A549 (cell line): ENCODE results near the gene RIMS1. TPM values are rescaled to one million over a fixed set of nuclear protein-coding genes. Genes with fewer than 3 reads are reported as not detected.
A peak's percentile ranks its signal among the peaks of the same experiment; 100 is the strongest.

ENCODE experiments used
- ATAC-seq, 2 experiments: fragments of 200-7000 bp in 1 of 2; fragments of >200 bp in 1 of 2; cut with Nextera tagmentation in 1 of 2; cut with Tn5 transposase in 1 of 2; 3 replicates each; pipeline versions ENCODE4 v1.8.0 to v1.9.1; 2018 to 2020; ENCODE audit warnings: mild to moderate bottlenecking in 1 of 2, moderate library complexity in 1 of 2
- CTCF ChIA-PET: fragments of 300-600 bp; sonication (Branson Sonifier 250); formaldehyde crosslinking; extraction: SDS; loops from one replicate; lab custom pipeline; 2021; ENCODE audit warnings: antibody characterized with exemption, inconsistent platforms; lab: Yijun Ruan, JAX
- POLR2A ChIA-PET: fragments of 350-600 bp; formaldehyde crosslinking; extraction: SDS; loops from one replicate; lab custom pipeline; 2021; ENCODE audit warnings: antibody characterized with exemption, inconsistent platforms; lab: Yijun Ruan, JAX
- DNase-seq, 2 experiments: peaks; one replicate each; pipeline versions ENCODE4 v3.0.0 to v3.0.0-alpha.2; 2011 to 2016; ENCODE audit warnings: low read depth in 1 of 2, low spot score in 1 of 2
- FAIRE-seq: peaks from 2 replicates; lab custom pipeline; 2011; peaks lifted over from hg19 to GRCh38; lab: Jason Lieb, UNC
- H3K27ac ChIP-seq, 2 experiments: fragments of >200 bp; sonication (Bioruptor Twin); formaldehyde crosslinking; 3 replicates each; pipeline ENCODE4 v1.5.1; 2016 to 2017
- H3K4me1 ChIP-seq: fragments of >200 bp; sonication (Bioruptor Twin); formaldehyde crosslinking; 3 replicates; pipeline ENCODE4 v1.6.1; 2016
- H3K4me2 ChIP-seq: fragments of >200 bp; sonication (Bioruptor Twin); formaldehyde crosslinking; 3 replicates; pipeline ENCODE4 v1.6.1; 2016
- H3K4me3 ChIP-seq: fragments of >200 bp; sonication (Bioruptor Twin); formaldehyde crosslinking; 3 replicates; pipeline ENCODE4 v1.5.1; 2016
- H3K9me3 ChIP-seq: fragments of >200 bp; sonication (Bioruptor Twin); formaldehyde crosslinking; 3 replicates; pipeline ENCODE4 v1.6.1; 2016
- ATOH8 ChIP-seq: fragments of 250-450 bp; sonication (Bioruptor Pico); IDR thresholded peaks from 2 replicates; pipeline ENCODE4 v1.5.0; 2020; ENCODE audit warnings: low read depth, mild to moderate bottlenecking, moderate library complexity
- BHLHE40 ChIP-seq: IDR thresholded peaks from 2 replicates; pipeline ENCODE4 v1.6.1; 2012; ENCODE audit warnings: low read depth, low read length, inconsistent platforms
- CHD4 ChIP-seq: fragments of 200-600 bp; sonication (generic); IDR thresholded peaks from 2 replicates; pipeline ENCODE4 v1.6.1; 2016; ENCODE audit warnings: antibody characterized with exemption, mild to moderate bottlenecking, borderline replicate concordance
- E2F6 ChIP-seq: IDR thresholded peaks from 2 replicates; pipeline ENCODE4 v1.6.1; 2012; ENCODE audit warnings: low read depth, borderline replicate concordance
- ELK1 ChIP-seq: fragments of 150-350 bp; IDR thresholded peaks from 2 replicates; pipeline ENCODE4 v1.6.1; 2014; ENCODE audit warnings: low read depth, mild to moderate bottlenecking, low read length
- EP300 ChIP-seq, 2 experiments: fragments of >200 bp; sonication (Bioruptor Twin); formaldehyde crosslinking; IDR thresholded peaks; 2 replicates in 1 of 2; 3 replicates in 1 of 2; pipeline ENCODE4 v1.6.1; 2016 to 2017
- ESRRA ChIP-seq: fragments of 150-350 bp; IDR thresholded peaks from 2 replicates; pipeline ENCODE4 v1.6.1; 2014; ENCODE audit warnings: mild to moderate bottlenecking, low read length, borderline replicate concordance
- FOSB ChIP-seq: fragments of 250-450 bp; sonication (Bioruptor Pico); IDR thresholded peaks from 2 replicates; pipeline ENCODE4 v1.5.0; 2020; ENCODE audit warnings: mild to moderate bottlenecking, moderate library complexity
- GATA3 ChIP-seq: IDR thresholded peaks from 2 replicates; pipeline ENCODE4 v1.6.1; 2012; ENCODE audit warnings: borderline replicate concordance
- HEYL ChIP-seq: fragments of 250-450 bp; sonication (Bioruptor Pico); IDR thresholded peaks from 2 replicates; pipeline ENCODE4 v1.8.0; 2021; ENCODE audit warnings: mild to moderate bottlenecking, moderate library complexity
- HOXA7 ChIP-seq: fragments of 250-450 bp; sonication (Bioruptor Pico); IDR thresholded peaks from 2 replicates; pipeline ENCODE4 v1.5.0; 2020; ENCODE audit warnings: mild to moderate bottlenecking, moderate library complexity
- JUNB ChIP-seq: fragments of >200 bp; sonication (Bioruptor Twin); formaldehyde crosslinking; IDR thresholded peaks from 2 replicates; pipeline ENCODE4 v1.6.1; 2016
- KDM5A ChIP-seq: fragments of 200-600 bp; sonication (generic); IDR thresholded peaks from 2 replicates; pipeline ENCODE4 v1.6.1; 2016; ENCODE audit warnings: antibody characterized with exemption, mild to moderate bottlenecking
- MAFK ChIP-seq: fragments of 450-650 bp; IDR thresholded peaks from 2 replicates; pipeline ENCODE4 v1.6.1; 2014; ENCODE audit not compliant: partially characterized antibody
- MYC ChIP-seq: IDR thresholded peaks from 2 replicates; pipeline ENCODE4 v1.6.1; 2012; ENCODE audit warnings: mild to moderate bottlenecking, inconsistent platforms, low read length, improper control_type of control experiment, borderline replicate concordance
- NPAS2 ChIP-seq: fragments of 250-450 bp; sonication (Bioruptor Pico); IDR thresholded peaks from 2 replicates; pipeline ENCODE4 v1.8.0; 2022; ENCODE audit warnings: mild to moderate bottlenecking, moderate library complexity, borderline replicate concordance
- POLR2A ChIP-seq: IDR thresholded peaks from 2 replicates; pipeline ENCODE4 v1.6.1; 2012; ENCODE audit warnings: mild to moderate bottlenecking, low read length
- POLR2AphosphoS2 ChIP-seq: conservative IDR thresholded peaks from 2 replicates; pipeline ENCODE4 v1.6.1; 2012; ENCODE audit warnings: low read length, improper control_type of control experiment, inconsistent platforms
- RAD21 ChIP-seq, 2 experiments: fragments of >200 bp in 1 of 2; sonication (Bioruptor Twin) in 1 of 2; formaldehyde crosslinking in 1 of 2; IDR thresholded peaks in 1 of 2; conservative IDR thresholded peaks in 1 of 2; 2 replicates in 1 of 2; 3 replicates in 1 of 2; pipeline ENCODE4 v1.6.1; 2012 to 2018; ENCODE audit warnings: inconsistent platforms in 1 of 2
- RARB ChIP-seq: fragments of 250-450 bp; sonication (Bioruptor Pico); IDR thresholded peaks from 2 replicates; pipeline ENCODE4 v1.8.0; 2021; ENCODE audit warnings: mild to moderate bottlenecking, moderate library complexity
- RCOR1 ChIP-seq: fragments of 150-350 bp; IDR thresholded peaks from 2 replicates; pipeline ENCODE4 v1.6.1; 2014; ENCODE audit warnings: antibody characterized with exemption, low read length, low read depth
- RFX5 ChIP-seq: fragments of 450-650 bp; IDR thresholded peaks from 2 replicates; pipeline ENCODE4 v1.7.1; 2014; ENCODE audit warnings: antibody characterized with exemption, mild to moderate bottlenecking, moderate library complexity
- RNF2 ChIP-seq: fragments of 200-600 bp; sonication (generic); IDR thresholded peaks from 2 replicates; pipeline ENCODE4 v1.6.1; 2016; ENCODE audit warnings: low read depth, mild to moderate bottlenecking, antibody characterized with exemption, moderate library complexity, borderline replicate concordance
- SMC3 ChIP-seq: fragments of >200 bp; sonication (Bioruptor Twin); formaldehyde crosslinking; IDR thresholded peaks from 3 replicates; pipeline ENCODE4 v1.6.1; 2018; ENCODE audit warnings: inconsistent platforms
- ZNF302 ChIP-seq: fragments of 250-450 bp; sonication (Bioruptor Pico); IDR thresholded peaks from 2 replicates; pipeline ENCODE4 v1.9.0; 2021; ENCODE audit warnings: inconsistent platforms, mild to moderate bottlenecking, moderate library complexity
- WGBS: methylation state at CpG from one replicate; pipeline ENCODE4 v1.1.6; 2017; ENCODE audit errors: missing lambda C conversion rate; 5-methylcytosine and 5-hydroxymethylcytosine counted together
- polyA plus RNA-seq, 4 experiments: library from polyadenylated mRNA; depleted of rRNA in 3 of 4; stranded (reverse); fragments of >200 nt; fragmentation: RNase III in 1 of 4; extraction: RNeasy Plus Mini Kit Qiagen cat#74134 plus additional on column Dnase treatment in 1 of 4; gene quantifications; 2 replicates in 3 of 4; 3 replicates in 1 of 4; pipeline ENCODE4 v1.2.3, GENCODE V29; 2011 to 2017

The RIMS1 gene
- polyA plus RNA-seq, 2 of the 4 experiments (the other 2 are of a cell fraction) = 0.03 TPM; not detected in 1

GRCh38 chr6:72049376-72049775 lies 163.0 kb downstream of the RIMS1 start:
- DNase-seq = no peak
- TF ChIP-seq POLR2A (no peak), MAFK (peak; percentile 51)
- WGBS = 37% methylated on average over 3 of the region's 3 CpGs
- H3K9me3 ChIP-seq = no peaks in the 10 kb centered on the region
- no peak for ATAC-seq
- ChIA-PET POLR2A (no interaction called here), CTCF (no interaction called here)
- H3K4me3 ChIP-seq = no peak overlapping the region
- FAIRE-seq = no peak
- no peak overlapping the region for H3K27ac ChIP-seq
- H3K4me2 ChIP-seq = no peak overlapping the region
- H3K4me1 ChIP-seq = no peaks in the 10 kb centered on the region

GRCh38 chr6:72061286-72061685 lies 174.9 kb downstream of the RIMS1 start:
- CTCF ChIA-PET = no interaction called here

GRCh38 chr6:72064399-72064975 lies 178.1 kb downstream of the RIMS1 start:
- ATAC-seq = no peak
- Histone ChIP-seq H3K4me3 (no peak overlapping the region), H3K27ac (no peak overlapping the region), H3K4me1 (no peaks in the 10 kb centered on the region), H3K4me2 (no peak overlapping the region), H3K9me3 (no peaks in the 10 kb centered on the region)
- no peak for DNase-seq
- no peak for FAIRE-seq
- TF ChIP-seq GATA3 (no peak), SMC3 (no peak), BHLHE40 (no peak), RFX5 (no peak), NPAS2 (CRISPR knock-in tag) (no peak), RAD21 (conservative IDR thresholded peaks at IDR 0.05 in 1 of 2, IDR thresholded peaks at IDR 0.05 in 1 of 2) (no peak), ELK1 (no peak), RARB (no peak), CHD4 (no peak), FOSB (CRISPR knock-in tag) (no peak), E2F6 (no peak), ATOH8 (CRISPR knock-in tag) (no peak)
- ChIA-PET CTCF (no interaction called here), POLR2A (no interaction called here)
- WGBS = 57% methylated on average over 7 of the region's 7 CpGs

More at GRCh38 chr6:72061286-72061685, 174.9 kb downstream of the RIMS1 start:
- Histone ChIP-seq H3K4me1 (no peaks in the 10 kb centered on the region), H3K4me2 (no peak overlapping the region), H3K4me3 (no peak overlapping the region), H3K27ac (no peak overlapping the region), H3K9me3 (no peaks in the 10 kb centered on the region)
- DNase-seq = no peak
- 59% methylated on average over 6 of the region's 6 CpGs for WGBS
- no peak for ATAC-seq
- no peak for FAIRE-seq
- POLR2A ChIA-PET = no interaction called here
- TF ChIP-seq BHLHE40 = no peak
- TF ChIP-seq KDM5A = no peak
- TF ChIP-seq POLR2AphosphoS2 = no peak
- no peak for TF ChIP-seq RNF2
- no peak for TF ChIP-seq ESRRA
- TF ChIP-seq NPAS2 (CRISPR knock-in tag) = no peak
- TF ChIP-seq ZNF302 = no peak
- TF ChIP-seq EP300 (IDR thresholded peaks at IDR 0.05) = no peak
- no peak for TF ChIP-seq SMC3
- TF ChIP-seq HOXA7 = no peak
- TF ChIP-seq RCOR1 = no peak
- no peak for TF ChIP-seq RFX5
- TF ChIP-seq MAFK = no peak
- TF ChIP-seq HEYL (CRISPR knock-in tag) = no peak
- TF ChIP-seq GATA3 = no peak
- no peak for TF ChIP-seq MYC
- no peak for TF ChIP-seq JUNB
